Stomach (tissue), 9 donors: Measurements from ENCODE around the gene NSUN7. TPM values are rescaled to one million over a fixed set of nuclear protein-coding genes. Genes with fewer than 3 reads are reported as not detected.
A peak's percentile ranks its signal among the peaks of the same experiment; 100 is the strongest.

Experiments used
- DNase-seq, 2 donors: peaks; one replicate each; pipeline versions ENCODE4 v3.0.0 to v3.0.0-alpha.2; 2013 to 2019
- H3K27ac ChIP-seq, 5 donors: fragments of 200-600 bp in 4 of 5; sonication (generic) in 4 of 5; one replicate each; pipeline ENCODE4 v1.5.1; 2013 to 2019; ENCODE audit warnings: mild to moderate bottlenecking in 1 of 5, moderate library complexity in 1 of 5
- H3K27me3 ChIP-seq, 3 donors: fragments of 200-600 bp; sonication (generic); one replicate each; pipeline ENCODE4 v1.5.1; 2017 to 2019; ENCODE audit warnings: mixed run types in 1 of 3
- H3K36me3 ChIP-seq, 4 donors: fragments of 200-600 bp; sonication (generic); 1 replicate in 3 of 4; 2 replicates in 1 of 4; pipeline ENCODE4 v1.5.1; 2016 to 2019
- H3K4me1 ChIP-seq, 4 donors: fragments of 200-600 bp; sonication (generic); one replicate each; pipeline ENCODE4 v1.5.1; 2016 to 2019
- H3K4me3 ChIP-seq, 4 donors: fragments of 200-600 bp; sonication (generic) in 3 of 4; one replicate each; pipeline ENCODE4 v1.5.1; 2016 to 2019; ENCODE audit warnings: mild to moderate bottlenecking in 1 of 4
- H3K9me3 ChIP-seq, 4 donors: fragments of 200-600 bp; sonication (generic); one replicate each; pipeline ENCODE4 v1.5.1; 2016 to 2019
- EP300 ChIP-seq: sonication (generic); formaldehyde crosslinking; IDR thresholded peaks from one replicate; pipeline ENCODE4 v1.6.1; 2017; ENCODE audit warnings: antibody characterized with exemption
- POLR2A ChIP-seq, 4 donors: fragments of 450-650 bp; IDR thresholded peaks; one replicate each; pipeline ENCODE4 v1.6.1; 2016; ENCODE audit warnings: antibody characterized with exemption in 4 of 4, control low read depth in 2 of 4, mild to moderate bottlenecking in 1 of 4, moderate library complexity in 1 of 4
- POLR2AphosphoS5 ChIP-seq, 3 donors: sonication (generic); formaldehyde crosslinking; IDR thresholded peaks; one replicate each; pipeline ENCODE4 v1.6.1; 2016; ENCODE audit warnings: antibody characterized with exemption in 3 of 3
- WGBS, 5 donors: extraction: QIAGEN DNeasy Blood & Tissue Kit in 3 of 5; methylation state at CpG; one replicate each; pipeline versions ENCODE4 v1.1.5 to v1.1.7; 2013 to 2018; 5-methylcytosine and 5-hydroxymethylcytosine counted together
- intact Hi-C: fragments of 100-400 bp; cut with DNase I; formaldehyde crosslinking; loops from one replicate; pipeline ENCODE4 v1.15.1; 2023; ENCODE audit warnings: low total_unique reads
- polyA plus RNA-seq, 3 donors: library from polyadenylated mRNA; stranded (reverse); fragments of 200-250 nt; gene quantifications; one replicate each; pipeline ENCODE4 v1.2.3, GENCODE V29; 2013
- total RNA-seq, 5 donors: library from RNA; depleted of rRNA; stranded (reverse); fragments of >200 nt; gene quantifications; one replicate each; pipeline versions ENCODE4 v1.1.0 to v1.2.3, GENCODE V29; 2014 to 2016
- TF ChIP-seq, protein P1 (sequence below), 7 experiments: fragments of 450-650 bp in 4 of 7; fragments of 200-600 bp in 3 of 7; sonication (generic) in 3 of 7; IDR thresholded peaks; one replicate each; pipeline ENCODE4 v1.5.1; 2016 to 2019; ENCODE audit warnings: antibody characterized with exemption in 7 of 7, control low read depth in 2 of 7, mild to moderate bottlenecking in 1 of 7
- donor health status: healthy with polysubstance abuse.
- donor health status: Bipolar disorder and iron deficiency.
- donor health status: healthy.

Gene NSUN7
- total and polyA plus RNA-seq, 8 donors, result 2.0 to 17.3 (median 7.9) TPM

DNA sequence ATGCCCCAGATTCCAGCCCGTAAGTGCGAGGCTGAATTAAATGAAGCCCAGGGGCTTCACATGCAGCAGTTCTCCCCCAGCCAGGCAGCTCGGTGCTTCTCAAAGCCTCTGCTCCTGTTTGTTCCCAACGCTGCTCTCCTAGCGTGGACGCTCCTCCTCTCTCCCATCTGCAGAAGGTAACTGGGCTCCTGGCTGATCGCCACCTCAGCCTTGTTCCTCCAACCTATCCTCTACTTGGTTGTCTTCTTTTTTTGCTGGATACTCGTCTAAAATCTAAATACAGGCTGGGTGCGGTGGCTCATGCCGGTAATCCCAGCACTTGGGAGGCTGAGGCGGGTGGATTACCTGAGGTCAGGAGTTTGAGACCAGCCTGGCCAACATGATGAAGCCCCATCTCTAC, 70.3 kb downstream of the NSUN7 start:
- Histone ChIP-seq H3K4me3 (no peak overlapping the region), H3K27me3 (no peaks in the 10 kb centered on the region), H3K9me3 (no peaks in the 10 kb centered on the region), H3K36me3 (peaks cover 12 to 92% (median 71%) of the 10 kb centered on the region in 4 donors), H3K27ac (no peak overlapping the region), H3K4me1 (no peaks in the 10 kb centered on the region)
- intact Hi-C loops, result no loop called here
- TF ChIP-seq POLR2A (IDR thresholded peaks at IDR 0.05) (no peak), EP300 (no peak), POLR2AphosphoS5 (IDR thresholded peaks at IDR 0.05) (no peak)
- TF ChIP-seq, protein P1, sequence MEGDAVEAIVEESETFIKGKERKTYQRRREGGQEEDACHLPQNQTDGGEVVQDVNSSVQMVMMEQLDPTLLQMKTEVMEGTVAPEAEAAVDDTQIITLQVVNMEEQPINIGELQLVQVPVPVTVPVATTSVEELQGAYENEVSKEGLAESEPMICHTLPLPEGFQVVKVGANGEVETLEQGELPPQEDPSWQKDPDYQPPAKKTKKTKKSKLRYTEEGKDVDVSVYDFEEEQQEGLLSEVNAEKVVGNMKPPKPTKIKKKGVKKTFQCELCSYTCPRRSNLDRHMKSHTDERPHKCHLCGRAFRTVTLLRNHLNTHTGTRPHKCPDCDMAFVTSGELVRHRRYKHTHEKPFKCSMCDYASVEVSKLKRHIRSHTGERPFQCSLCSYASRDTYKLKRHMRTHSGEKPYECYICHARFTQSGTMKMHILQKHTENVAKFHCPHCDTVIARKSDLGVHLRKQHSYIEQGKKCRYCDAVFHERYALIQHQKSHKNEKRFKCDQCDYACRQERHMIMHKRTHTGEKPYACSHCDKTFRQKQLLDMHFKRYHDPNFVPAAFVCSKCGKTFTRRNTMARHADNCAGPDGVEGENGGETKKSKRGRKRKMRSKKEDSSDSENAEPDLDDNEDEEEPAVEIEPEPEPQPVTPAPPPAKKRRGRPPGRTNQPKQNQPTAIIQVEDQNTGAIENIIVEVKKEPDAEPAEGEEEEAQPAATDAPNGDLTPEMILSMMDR (IDR thresholded peaks at IDR 0.05), result no peak
- WGBS, 5 donors, result 95 to 97% (median 96%) methylated on average over 11 of the region's 11 CpGs
- no peak for DNase-seq

DNA sequence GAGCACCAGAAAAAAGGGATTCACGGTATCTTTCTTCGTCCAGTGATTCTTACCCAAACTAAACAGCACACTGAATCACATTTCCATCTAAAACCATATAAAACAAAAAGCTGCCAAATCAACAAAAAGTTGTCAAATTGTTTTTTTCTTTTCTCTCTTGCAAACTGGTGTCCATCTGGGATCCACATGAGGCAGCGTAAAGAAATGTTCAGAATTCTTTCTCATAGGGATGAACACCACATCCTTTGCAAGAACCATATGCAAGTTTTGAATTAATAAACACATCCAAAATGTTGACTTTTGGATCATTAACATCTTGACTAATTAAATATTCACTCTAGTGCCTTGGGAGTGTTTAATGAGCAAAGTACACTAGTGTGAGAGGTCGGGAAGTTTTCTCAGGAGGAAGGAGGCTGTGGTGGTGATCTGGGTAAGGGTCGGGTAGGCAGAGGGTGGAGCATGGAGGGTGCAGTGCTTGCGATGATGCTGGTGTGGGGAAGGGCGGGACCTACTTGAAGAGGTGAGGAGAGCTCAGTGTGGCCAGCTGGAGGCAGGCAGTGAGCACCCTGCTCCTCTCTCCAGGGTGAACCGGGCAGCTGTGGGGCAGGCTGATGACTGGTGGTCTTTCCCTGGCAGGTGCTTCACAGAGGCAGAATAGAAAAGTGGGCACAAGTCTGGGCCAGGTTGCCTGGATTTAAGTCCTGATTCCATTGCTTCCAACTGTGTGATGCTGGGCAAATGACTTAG, 72.8 kb downstream of the NSUN7 start:
- Histone ChIP-seq H3K9me3 (no peaks in the 10 kb centered on the region), H3K36me3 (peaks cover 6 to 93% (median 79%) of the 10 kb centered on the region in 4 donors), H3K27me3 (no peaks in the 10 kb centered on the region), H3K4me1 (no peaks in the 10 kb centered on the region), H3K4me3 (no peak overlapping the region), H3K27ac (no peak overlapping the region)
- TF ChIP-seq POLR2A (IDR thresholded peaks at IDR 0.05) (no peak), EP300 (no peak), POLR2AphosphoS5 (IDR thresholded peaks at IDR 0.05) (no peak)
- TF ChIP-seq, protein P1 (IDR thresholded peaks at IDR 0.05), result no peak
- intact Hi-C loops, result no loop called here
- no peak for DNase-seq
- WGBS, 5 donors, result 82 to 90% (median 85%) methylated on average over 8 of the region's 8 CpGs

DNA sequence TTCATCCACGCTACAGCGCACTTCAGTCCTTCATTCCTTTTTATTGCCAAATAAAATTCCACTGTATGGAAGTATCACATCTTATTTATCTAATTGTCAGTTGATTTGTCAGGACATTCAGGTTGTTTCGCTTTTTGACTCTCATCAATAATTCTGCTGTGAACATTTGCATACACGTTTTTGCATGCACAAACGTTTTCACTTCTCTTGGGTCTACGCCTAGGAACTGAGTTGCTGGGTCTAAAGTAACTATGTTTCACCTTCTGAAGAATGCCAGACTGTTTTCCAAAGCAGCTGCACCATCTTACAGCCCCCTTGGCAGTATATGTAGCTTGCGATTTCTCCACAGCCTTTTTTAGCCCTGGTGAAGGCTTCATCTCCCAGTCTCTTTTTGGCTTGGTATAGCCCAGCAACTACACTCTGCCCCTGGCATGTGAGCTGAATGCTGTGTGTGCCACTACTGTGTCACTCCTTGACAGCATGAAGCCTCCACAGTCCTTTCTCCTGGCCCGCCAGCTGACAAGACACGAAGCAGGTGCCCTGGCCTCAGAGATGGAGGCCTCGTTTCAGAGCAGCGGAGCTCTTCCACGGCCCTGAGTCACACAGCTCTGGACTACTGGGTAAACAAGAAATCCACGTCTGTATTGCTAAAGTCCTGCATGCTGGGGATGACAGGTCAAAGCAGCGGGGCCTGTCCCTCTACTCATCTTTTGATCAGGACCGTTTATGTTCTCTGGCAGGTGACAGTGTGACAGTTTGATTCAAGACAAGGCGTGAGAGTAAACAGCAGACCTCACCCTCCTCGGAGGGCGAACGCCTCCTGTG, 75.5 kb downstream of the NSUN7 start:
- H3K36me3 ChIP-seq, result peaks cover 6 to 97% (median 96%) of the 10 kb centered on the region in 4 donors
- intact Hi-C loops, result no loop called here
- 77 to 91% (median 87%) methylated on average over 19 of the region's 19 CpGs for WGBS, 5 donors
- H3K9me3 ChIP-seq, result no peaks in the 10 kb centered on the region
- H3K4me1 ChIP-seq, result no peaks in the 10 kb centered on the region
- no peak for DNase-seq
- H3K27ac ChIP-seq, result peak overlapping the region in 1 of 5 donors; percentile 47
- no peak overlapping the region for H3K4me3 ChIP-seq
- H3K27me3 ChIP-seq, result no peaks in the 10 kb centered on the region
- no peak for TF ChIP-seq POLR2AphosphoS5 (IDR thresholded peaks at IDR 0.05)
- TF ChIP-seq EP300, result no peak
- TF ChIP-seq, protein P1 (IDR thresholded peaks at IDR 0.05), result no peak
- TF ChIP-seq POLR2A (IDR thresholded peaks at IDR 0.05), result no peak

DNA sequence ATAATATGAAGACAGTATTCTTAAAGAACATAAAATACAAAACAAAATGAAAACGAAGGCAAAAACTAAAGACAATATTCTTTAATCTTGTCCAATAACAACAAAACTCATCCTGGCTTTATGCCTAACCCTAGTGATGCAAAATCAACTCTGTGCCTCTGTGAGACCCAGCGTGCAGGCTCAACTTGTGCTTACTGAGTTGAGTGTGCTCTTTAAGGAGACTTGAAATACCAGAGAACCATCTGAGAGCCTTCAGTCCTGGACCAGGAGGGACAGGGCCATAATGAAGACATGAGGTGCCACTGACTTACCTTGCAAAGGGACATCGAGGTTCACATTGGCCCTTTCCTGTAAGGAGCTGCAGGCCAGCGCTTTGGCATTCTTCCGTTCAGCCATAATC, 77.1 kb downstream of the NSUN7 start:
- no peaks in the 10 kb centered on the region for H3K4me1 ChIP-seq
- H3K9me3 ChIP-seq, result no peaks in the 10 kb centered on the region
- WGBS, 5 donors, result 92 to 94% (median 94%) methylated on average over 4 to 5 of the region's 5 CpGs
- H3K4me3 ChIP-seq, result no peak overlapping the region
- H3K27me3 ChIP-seq, result no peaks in the 10 kb centered on the region
- no peak overlapping the region for H3K27ac ChIP-seq
- peaks cover under 1 to 88% (median 84%) of the 10 kb centered on the region in 4 donors for H3K36me3 ChIP-seq
- TF ChIP-seq POLR2AphosphoS5 (IDR thresholded peaks at IDR 0.05) (no peak), EP300 (no peak), POLR2A (IDR thresholded peaks at IDR 0.05) (no peak)
- TF ChIP-seq, protein P1 (IDR thresholded peaks at IDR 0.05), result no peak
- intact Hi-C loops, result no loop called here
- no peak for DNase-seq
